Mesendoderm (in vitro differentiated cells): ENCODE data around the gene DPM2.

Experiments used
- DNase-seq: peaks from one replicate; pipeline ENCODE4 v3.0.0; 2013
- H2AK5ac ChIP-seq: 2 replicates; pipeline ENCODE4 v1.6.1; 2013; ENCODE audit warnings: low read length, inconsistent platforms
- H2BK120ac ChIP-seq: 2 replicates; pipeline ENCODE4 v1.6.1; 2013; ENCODE audit warnings: low read depth, mild to moderate bottlenecking, low read length, moderate library complexity, mixed read lengths
- H2BK15ac ChIP-seq: replicated peaks from 2 replicates; pipeline ENCODE4 v1.6.1; 2013; ENCODE audit warnings: low read depth, mild to moderate bottlenecking, moderate library complexity
- H2BK5ac ChIP-seq: 2 replicates; pipeline ENCODE4 v1.6.1; 2013; ENCODE audit warnings: low read length, inconsistent platforms
- H3K18ac ChIP-seq: 2 replicates; pipeline ENCODE4 v1.6.1; 2013; ENCODE audit warnings: mild to moderate bottlenecking, low read length, mixed read lengths
- H3K23ac ChIP-seq: one replicate; pipeline ENCODE4 v1.6.1; 2013; ENCODE audit warnings: low read length
- H3K27ac ChIP-seq: 2 replicates; pipeline ENCODE4 v1.5.1; 2013; ENCODE audit warnings: low read depth, mild to moderate bottlenecking, inconsistent platforms, low read length, moderate library complexity
- H3K27me3 ChIP-seq: 2 replicates; pipeline ENCODE4 v1.6.1; 2013; ENCODE audit warnings: low read length, control low read depth, mild to moderate bottlenecking, inconsistent platforms; ENCODE audit not compliant: insufficient read depth, poor library complexity
- H3K36me3 ChIP-seq: 2 replicates; pipeline ENCODE4 v1.6.1; 2013; ENCODE audit warnings: low read length, inconsistent platforms; ENCODE audit not compliant: control insufficient read depth, insufficient read depth
- H3K4ac ChIP-seq: one replicate; pipeline ENCODE4 v1.6.1; 2013; ENCODE audit warnings: low read depth, mild to moderate bottlenecking, low read length, moderate library complexity
- H3K4me1 ChIP-seq: 2 replicates; pipeline ENCODE4 v1.6.1; 2013; ENCODE audit warnings: low read depth, low read length, inconsistent platforms; ENCODE audit not compliant: control insufficient read depth
- H3K4me2 ChIP-seq: 2 replicates; pipeline ENCODE4 v1.6.1; 2013; ENCODE audit warnings: low read length
- H3K4me3 ChIP-seq: 2 replicates; pipeline ENCODE4 v1.5.1; 2013; ENCODE audit warnings: mild to moderate bottlenecking, low read length
- H3K56ac ChIP-seq: one replicate; pipeline ENCODE4 v1.6.1; 2013; ENCODE audit warnings: low read length
- H3K79me1 ChIP-seq: 2 replicates; pipeline ENCODE4 v1.6.1; 2013; ENCODE audit warnings: low read length, inconsistent platforms
- H3K79me2 ChIP-seq: 2 replicates; pipeline ENCODE4 v1.6.1; 2013; ENCODE audit warnings: mild to moderate bottlenecking, low read length; ENCODE audit not compliant: control insufficient read depth, insufficient read depth
- H3K9ac ChIP-seq: 2 replicates; pipeline ENCODE4 v1.6.1; 2013; ENCODE audit warnings: low read length, inconsistent platforms
- H4K5ac ChIP-seq: one replicate; pipeline ENCODE4 v1.6.1; 2013; ENCODE audit warnings: low read length
- H4K8ac ChIP-seq: one replicate; pipeline ENCODE4 v1.6.1; 2013; ENCODE audit warnings: low read depth, mild to moderate bottlenecking, control low read depth, low read length, moderate library complexity
- WGBS: extraction: QIAGEN DNeasy Blood & Tissue Kit; methylation state at CpG from one replicate; pipeline ENCODE4 v1.1.7; 2013; ENCODE audit warnings: low lambda C conversion rate, missing lambda C conversion rate; ENCODE audit not compliant: insufficient coverage; ENCODE audit errors: extremely low coverage; 5-methylcytosine and 5-hydroxymethylcytosine counted together

The DPM2 gene

DNA sequence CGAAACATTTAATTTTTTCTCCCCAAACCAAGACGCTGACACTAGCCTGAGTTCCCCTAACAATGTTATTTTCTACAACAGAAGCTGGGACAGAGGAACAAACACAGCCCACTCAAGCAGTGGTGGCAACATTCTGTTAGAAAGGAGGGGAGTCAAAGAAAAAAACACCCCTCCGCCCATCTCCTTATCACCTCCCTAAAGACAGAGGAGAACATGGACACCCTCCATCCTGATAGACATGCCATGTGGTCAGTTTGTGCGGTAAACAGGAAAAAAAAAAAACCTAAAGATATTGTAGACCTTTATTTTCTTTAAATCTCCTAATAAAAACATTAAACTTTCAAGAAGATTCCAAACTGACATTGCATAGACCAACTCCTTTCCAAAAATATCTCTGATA is 2.9 kb upstream of the DPM2 start:
- H3K27me3 ChIP-seq: no peaks in the 10 kb centered on the region
- no peak overlapping the region for H4K5ac ChIP-seq

DNA sequence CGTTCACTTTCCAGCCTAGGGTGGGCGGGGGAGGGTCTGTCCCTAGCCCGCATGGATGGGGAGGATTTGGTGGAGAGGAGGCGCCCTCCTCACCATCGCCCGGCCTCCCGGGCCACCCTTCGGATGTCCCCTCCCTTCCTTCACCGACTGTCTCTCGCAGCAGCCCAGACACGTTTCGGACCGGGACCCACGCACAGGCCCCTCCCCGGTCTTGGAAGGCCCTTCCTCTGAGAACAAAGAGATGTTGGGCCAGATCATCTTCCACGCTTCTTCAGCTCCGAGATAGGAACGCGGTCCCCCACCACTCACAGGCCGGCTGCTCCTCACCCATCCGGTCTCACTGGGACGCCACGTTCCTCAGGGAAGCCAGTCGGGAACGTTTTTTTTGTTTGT is 640 bp upstream of the DPM2 start:
- Histone ChIP-seq H3K4ac (peak overlapping the region; percentile 67), H3K56ac (peak overlapping the region; percentile 82), H4K5ac (no peak overlapping the region), H2AK5ac (no peak overlapping the region), H2BK15ac (no peak overlapping the region), H3K9ac (peak overlapping the region; percentile 67), H3K4me1 (peaks cover 5% of the 10 kb centered on the region), H2BK120ac (no peak overlapping the region), H3K23ac (no peak overlapping the region), H3K79me1 (peaks cover 19% of the 10 kb centered on the region), H3K4me2 (peak overlapping the region; percentile 85), H4K8ac (no peak overlapping the region), H3K4me3 (peak overlapping the region; percentile 35), H3K27ac (peak overlapping the region; percentile 9), H3K27me3 (no peaks in the 10 kb centered on the region), H3K18ac (peak overlapping the region; percentile 31), H3K79me2 (peaks cover 8% of the 10 kb centered on the region), H2BK5ac (no peak overlapping the region), H3K36me3 (peaks cover 4% of the 10 kb centered on the region)
- peak; percentile 76 for DNase-seq
- no CpG with 5 or more reads among the region's 25 CpGs for WGBS

More for the DNA sequence above, 2.9 kb upstream of the DPM2 start:
- H3K4ac ChIP-seq: no peak overlapping the region
- WGBS: no CpG with 5 or more reads among the region's 4 CpGs
- H3K4me3 ChIP-seq: no peak overlapping the region
- H2BK15ac ChIP-seq: no peak overlapping the region
- H3K56ac ChIP-seq: no peak overlapping the region
- H3K4me1 ChIP-seq: peaks cover 5% of the 10 kb centered on the region
- H3K36me3 ChIP-seq: peaks cover 4% of the 10 kb centered on the region
- H3K18ac ChIP-seq: no peak overlapping the region
- no peak overlapping the region for H3K9ac ChIP-seq
- H2BK120ac ChIP-seq: no peak overlapping the region
- no peak overlapping the region for H3K23ac ChIP-seq
- no peak overlapping the region for H2AK5ac ChIP-seq
- H2BK5ac ChIP-seq: no peak overlapping the region
- H3K27ac ChIP-seq: no peak overlapping the region
- H3K79me1 ChIP-seq: peaks cover 17% of the 10 kb centered on the region
- H3K79me2 ChIP-seq: peaks cover 8% of the 10 kb centered on the region
- no peak overlapping the region for H4K8ac ChIP-seq
- no peak for DNase-seq
- H3K4me2 ChIP-seq: no peak overlapping the region

DNA sequence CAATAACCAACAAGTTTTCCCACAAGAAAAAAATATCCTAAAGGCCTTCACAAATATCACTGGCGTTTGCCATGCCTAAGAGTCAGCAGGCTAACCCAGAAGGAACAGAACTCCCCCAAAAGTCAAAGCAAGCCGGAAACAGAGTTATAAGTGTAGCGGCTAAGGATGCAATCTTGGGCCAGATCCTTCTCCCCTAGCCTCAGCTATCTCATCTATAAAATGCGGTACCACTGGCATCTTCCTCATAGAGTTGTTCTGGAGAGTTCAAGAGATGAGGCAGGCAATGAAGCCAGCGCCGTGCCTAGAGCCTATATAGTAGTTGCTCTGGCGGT is 632 bp downstream of the DPM2 start:
- Histone ChIP-seq H3K56ac (peak overlapping the region; percentile 86), H4K5ac (no peak overlapping the region), H3K79me1 (peaks cover 19% of the 10 kb centered on the region), H3K4ac (no peak overlapping the region), H3K27me3 (no peaks in the 10 kb centered on the region), H2AK5ac (peak overlapping the region; percentile 12), H3K4me2 (peak overlapping the region; percentile 96), H2BK15ac (no peak overlapping the region), H3K23ac (no peak overlapping the region), H3K18ac (no peak overlapping the region), H3K4me3 (peak overlapping the region; percentile 71), H3K4me1 (peaks cover 5% of the 10 kb centered on the region), H2BK120ac (no peak overlapping the region), H3K27ac (no peak overlapping the region), H3K79me2 (peaks cover 8% of the 10 kb centered on the region), H4K8ac (no peak overlapping the region), H3K36me3 (peaks cover 2% of the 10 kb centered on the region), H3K9ac (peak overlapping the region; percentile 85), H2BK5ac (no peak overlapping the region)
- WGBS: no CpG with 5 or more reads among the region's 7 CpGs
- DNase-seq: no peak

DNA sequence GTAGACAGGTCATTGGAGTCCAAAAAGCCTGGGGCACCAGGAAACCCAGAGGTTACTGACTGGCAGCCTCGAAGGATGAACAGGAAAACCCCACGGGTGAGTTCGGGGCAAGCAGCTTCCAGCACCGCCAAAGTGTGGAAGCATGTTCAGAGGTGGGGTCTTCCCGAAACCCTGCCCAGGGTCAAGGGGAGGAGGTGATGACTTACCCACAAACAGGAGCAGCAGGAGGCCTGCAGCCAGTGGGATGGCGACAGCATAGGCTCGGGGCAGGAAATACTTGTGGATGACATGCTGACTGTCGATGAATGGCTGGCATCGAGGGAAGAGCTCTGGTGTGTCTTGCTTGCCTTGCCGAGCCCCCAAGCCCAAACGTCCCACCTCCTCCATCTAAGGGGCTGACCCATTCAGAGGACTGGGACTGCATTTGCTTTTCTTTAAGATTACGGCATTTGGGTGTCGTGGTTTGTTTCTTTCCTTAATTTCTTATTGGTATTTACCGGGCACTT is 1.3 kb downstream of the DPM2 start:
- peaks cover 2% of the 10 kb centered on the region for H3K36me3 ChIP-seq
- peaks cover 8% of the 10 kb centered on the region for H3K79me2 ChIP-seq
- H3K27ac ChIP-seq: no peak overlapping the region
- no peak overlapping the region for H4K5ac ChIP-seq
- no peak overlapping the region for H3K4me3 ChIP-seq
- peaks cover 7% of the 10 kb centered on the region for H3K4me1 ChIP-seq
- H3K56ac ChIP-seq: no peak overlapping the region
- no peaks in the 10 kb centered on the region for H3K27me3 ChIP-seq
- H2BK15ac ChIP-seq: no peak overlapping the region
- WGBS: no CpG with 5 or more reads among the region's 14 CpGs
- no peak overlapping the region for H4K8ac ChIP-seq
- H2BK120ac ChIP-seq: no peak overlapping the region
- no peak for DNase-seq
- H3K4me2 ChIP-seq: peak overlapping the region; percentile 96
- no peak overlapping the region for H3K4ac ChIP-seq
- no peak overlapping the region for H2AK5ac ChIP-seq
- H3K18ac ChIP-seq: no peak overlapping the region
- peak overlapping the region; percentile 85 for H3K9ac ChIP-seq
- H3K23ac ChIP-seq: no peak overlapping the region
- no peak overlapping the region for H2BK5ac ChIP-seq
- peaks cover 19% of the 10 kb centered on the region for H3K79me1 ChIP-seq

DNA sequence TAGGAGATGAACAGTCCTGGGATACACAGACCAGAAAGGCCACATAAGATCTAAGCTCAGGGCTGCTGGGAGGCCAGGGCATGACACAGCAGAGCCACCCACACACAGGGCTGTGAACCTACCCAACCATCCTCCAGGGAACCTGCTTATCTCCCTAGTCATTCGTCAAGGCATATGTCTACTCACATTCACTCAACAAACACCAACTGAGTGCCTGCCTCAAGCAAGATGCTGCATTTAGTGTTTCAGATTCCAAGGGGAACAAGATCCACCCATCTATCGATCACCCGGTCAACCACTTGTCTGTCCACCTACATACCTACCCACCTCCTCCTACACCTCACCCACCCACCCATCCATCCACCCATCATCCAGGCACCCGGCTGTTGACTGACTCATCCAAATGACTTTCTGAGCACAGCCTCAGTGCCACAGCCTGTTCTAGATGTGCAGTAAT is 1.9 kb downstream of the DPM2 start:
- peaks cover 19% of the 10 kb centered on the region for H3K79me1 ChIP-seq
- peaks cover 8% of the 10 kb centered on the region for H3K79me2 ChIP-seq
- H2AK5ac ChIP-seq: no peak overlapping the region
- H3K18ac ChIP-seq: no peak overlapping the region
- H3K4me1 ChIP-seq: peaks cover 12% of the 10 kb centered on the region
- H3K27me3 ChIP-seq: no peaks in the 10 kb centered on the region
- H4K5ac ChIP-seq: no peak overlapping the region
- H4K8ac ChIP-seq: no peak overlapping the region
- DNase-seq: no peak
- peak overlapping the region; percentile 45 for H3K9ac ChIP-seq
- H2BK15ac ChIP-seq: no peak overlapping the region
- H3K4me2 ChIP-seq: no peak overlapping the region
- no CpG with 5 or more reads among the region's 4 CpGs for WGBS
- no peak overlapping the region for H3K4ac ChIP-seq
- H3K36me3 ChIP-seq: peaks cover 2% of the 10 kb centered on the region
- peak overlapping the region; percentile 34 for H3K56ac ChIP-seq
- H2BK5ac ChIP-seq: no peak overlapping the region
- H3K23ac ChIP-seq: no peak overlapping the region
- no peak overlapping the region for H3K4me3 ChIP-seq
- H2BK120ac ChIP-seq: no peak overlapping the region
- H3K27ac ChIP-seq: no peak overlapping the region

DNA sequence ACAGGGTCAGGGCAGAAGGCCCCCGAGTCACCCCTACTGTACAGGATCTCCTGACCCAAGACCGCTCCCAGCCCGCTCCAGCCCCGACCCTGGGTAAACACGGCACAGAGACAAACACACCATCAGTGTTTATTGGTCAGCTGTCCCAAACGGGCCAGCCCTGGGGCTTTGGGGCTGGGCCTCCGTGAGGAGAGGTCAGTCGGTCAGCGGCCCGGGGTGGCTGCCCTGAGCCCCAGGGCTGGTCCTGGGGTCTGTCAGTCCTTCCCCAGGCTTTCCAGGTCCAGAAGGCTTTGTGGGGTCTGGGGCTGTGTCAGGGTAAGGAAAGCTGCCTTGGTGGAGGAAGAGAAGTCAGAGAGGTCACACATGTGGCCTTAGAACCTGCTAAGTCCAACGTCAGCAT is 2.7 kb downstream of the DPM2 start:
- WGBS: no CpG with 5 or more reads among the region's 11 CpGs
- H3K4me2 ChIP-seq: no peak overlapping the region
- H2BK5ac ChIP-seq: no peak overlapping the region
- no peak overlapping the region for H3K9ac ChIP-seq
- no peaks in the 10 kb centered on the region for H3K27me3 ChIP-seq
- H2BK120ac ChIP-seq: no peak overlapping the region
- H3K79me1 ChIP-seq: peaks cover 19% of the 10 kb centered on the region
- H3K23ac ChIP-seq: no peak overlapping the region
- no peak overlapping the region for H4K8ac ChIP-seq
- H3K4ac ChIP-seq: no peak overlapping the region
- peaks cover 2% of the 10 kb centered on the region for H3K36me3 ChIP-seq
- H3K18ac ChIP-seq: no peak overlapping the region
- no peak overlapping the region for H2BK15ac ChIP-seq
- no peak overlapping the region for H3K27ac ChIP-seq
- peaks cover 8% of the 10 kb centered on the region for H3K79me2 ChIP-seq
- peaks cover 12% of the 10 kb centered on the region for H3K4me1 ChIP-seq
- DNase-seq: no peak
- no peak overlapping the region for H4K5ac ChIP-seq
- H3K4me3 ChIP-seq: no peak overlapping the region
- H3K56ac ChIP-seq: no peak overlapping the region
- H2AK5ac ChIP-seq: no peak overlapping the region
